Measurements from ENCODE around the gene ANGPTL4.
"Not testable (repeated sequence)": the region's sequence is repeated elsewhere in the genome, so short reads cannot be mapped to it uniquely, and the experiment has no call there.

ANGPTL4 gene

GRCh38 chr19:8334458-8335342 lies 29.3 kb upstream of the ANGPTL4 start:
- no peak for DNase-seq

GRCh38 chr19:8335343-8336071 lies 28.4 kb upstream of the ANGPTL4 start:
- DNase-seq: no peak

DNA sequence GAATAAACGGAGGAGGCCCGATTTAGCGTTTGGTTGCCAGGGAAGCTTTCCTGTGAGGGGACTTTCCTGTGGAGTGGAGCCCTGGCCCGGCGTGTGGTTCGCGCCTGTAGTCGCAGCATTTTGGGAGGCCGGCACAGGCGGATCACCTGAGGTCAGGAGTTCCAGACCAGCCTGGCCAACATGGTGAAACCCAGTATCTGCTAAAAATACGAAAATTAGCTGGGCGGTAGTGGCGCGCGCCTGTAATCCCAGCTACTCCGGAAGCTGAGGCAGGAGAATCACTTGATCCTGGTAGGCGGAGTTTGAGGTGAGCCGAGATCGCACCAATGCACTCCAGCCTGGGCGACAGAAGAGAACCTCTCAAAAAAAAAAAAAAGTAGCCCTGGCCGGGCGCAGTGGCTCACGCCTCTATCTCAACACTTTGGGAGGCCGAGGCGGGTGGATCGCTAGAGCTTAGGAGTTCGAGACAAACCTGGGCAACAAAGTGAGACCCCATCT lies 27.8 kb upstream of the ANGPTL4 start:
- DNase-seq: no peak

DNA sequence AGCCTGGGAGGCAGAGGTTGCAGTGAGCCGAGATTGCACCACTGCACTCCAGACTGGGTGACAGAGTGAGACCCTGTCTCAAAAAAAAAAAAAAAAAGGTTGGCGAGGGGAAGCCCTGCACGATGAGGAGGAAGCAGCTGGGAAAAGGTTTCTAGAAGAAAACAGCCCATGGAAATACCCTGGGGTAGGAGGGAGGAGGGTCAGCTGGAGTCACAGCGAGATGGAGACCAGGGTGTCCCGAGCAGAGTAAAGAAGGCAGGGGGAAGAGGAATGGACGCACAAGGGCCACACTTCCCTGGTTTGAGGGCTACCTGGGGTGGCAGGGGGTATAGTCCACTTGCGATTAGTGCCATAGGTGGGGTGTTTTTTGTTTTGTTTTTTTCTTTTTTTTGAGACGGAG lies 27.3 kb upstream of the ANGPTL4 start:
- no peak for DNase-seq

- DNase-seq: no peak
Measured at GRCh38 chr19:8337728-8338127, 26.2 kb upstream of the ANGPTL4 start.

DNA sequence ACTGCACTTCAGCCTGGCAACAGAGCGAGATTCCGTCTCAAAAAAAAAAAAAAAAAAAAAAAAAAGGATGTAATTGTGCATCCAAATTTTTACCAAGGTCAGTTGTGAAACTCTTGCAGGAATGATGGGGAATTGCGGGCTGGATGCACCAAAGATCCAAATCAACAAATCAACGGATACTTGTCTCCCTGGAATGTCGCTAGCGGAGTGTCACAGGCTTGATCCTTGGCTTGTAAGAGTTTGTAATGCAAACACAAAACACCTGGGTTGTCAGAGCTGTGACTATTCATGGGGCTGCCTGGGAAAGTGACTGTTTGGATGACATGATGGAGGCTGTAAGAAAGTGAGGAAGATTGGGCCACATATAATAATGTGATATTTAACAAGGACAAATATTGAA lies 25.1 kb upstream of the ANGPTL4 start:
- no peak for DNase-seq

GRCh38 chr19:8340341-8341096 lies 23.4 kb upstream of the ANGPTL4 start:
- no peak for DNase-seq

- not testable (repeated sequence) for DNase-seq
Measured at GRCh38 chr19:8341504-8341903, 22.5 kb upstream of the ANGPTL4 start.

DNA sequence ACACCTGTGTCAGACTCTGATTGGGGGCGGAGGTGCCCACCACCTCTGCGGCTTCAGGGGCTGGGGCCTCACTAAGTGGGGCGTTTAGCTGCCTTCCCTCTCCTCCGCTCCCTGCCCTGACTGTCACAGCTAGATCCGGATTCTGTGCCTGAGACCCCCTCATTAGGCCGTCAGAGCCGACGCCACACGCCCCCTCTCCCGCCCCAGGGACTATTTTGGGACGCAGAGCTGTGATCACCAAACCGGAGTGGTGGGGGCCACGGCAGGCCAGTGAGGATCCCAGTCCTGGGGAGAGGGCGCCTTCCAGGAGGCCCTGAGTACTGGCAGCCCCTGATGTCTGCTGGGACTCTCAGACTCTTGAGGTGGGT lies 21.7 kb upstream of the ANGPTL4 start:
- no peak for DNase-seq

DNA sequence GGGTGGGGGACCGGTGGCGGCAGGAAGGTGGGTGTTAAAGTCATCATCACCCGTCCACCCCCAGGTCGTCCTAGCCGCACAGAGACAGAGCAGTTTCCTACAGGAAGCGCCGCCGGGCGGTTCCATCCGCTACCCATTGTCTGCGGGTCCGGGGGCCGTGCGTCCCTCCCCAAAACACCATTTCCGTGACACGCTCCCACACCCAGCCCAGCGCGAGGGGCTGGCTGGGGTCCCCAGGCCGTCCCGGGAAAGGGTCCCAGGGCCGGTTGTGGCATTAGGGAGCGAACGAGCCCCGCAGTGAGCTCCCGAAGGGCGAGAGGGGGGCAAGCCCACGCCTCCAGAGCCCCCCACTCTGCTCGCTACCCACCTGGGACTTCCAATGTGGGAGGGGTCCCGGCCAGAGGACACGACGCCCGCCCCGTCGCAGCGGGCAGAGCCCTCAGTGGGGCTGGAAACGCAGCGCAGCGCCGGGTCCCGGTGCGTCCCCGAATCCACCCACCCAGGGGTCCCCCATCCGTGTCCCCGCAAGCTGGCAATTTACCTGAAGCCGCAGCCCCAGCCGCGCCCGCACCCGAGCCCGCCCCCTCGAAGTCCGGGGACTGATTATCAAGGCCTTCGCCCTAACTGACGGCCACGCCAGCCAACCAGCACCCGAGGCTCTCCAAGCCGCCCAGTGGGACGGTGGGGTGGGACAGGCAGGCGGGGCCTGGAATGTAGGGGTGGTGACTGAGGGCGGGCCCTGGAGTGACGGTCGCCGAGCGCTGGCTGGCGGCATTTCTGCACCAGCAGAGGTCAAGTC lies 21.1 kb upstream of the ANGPTL4 start, which contains the start of gene KANK3:
TSS of gene KANK3 (minus strand) at position 579 of the 799 bp plus-strand sequence. CDS start 5,434 bp downstream, outside the sequence.
- DNase-seq: peak; percentile 92

DNA sequence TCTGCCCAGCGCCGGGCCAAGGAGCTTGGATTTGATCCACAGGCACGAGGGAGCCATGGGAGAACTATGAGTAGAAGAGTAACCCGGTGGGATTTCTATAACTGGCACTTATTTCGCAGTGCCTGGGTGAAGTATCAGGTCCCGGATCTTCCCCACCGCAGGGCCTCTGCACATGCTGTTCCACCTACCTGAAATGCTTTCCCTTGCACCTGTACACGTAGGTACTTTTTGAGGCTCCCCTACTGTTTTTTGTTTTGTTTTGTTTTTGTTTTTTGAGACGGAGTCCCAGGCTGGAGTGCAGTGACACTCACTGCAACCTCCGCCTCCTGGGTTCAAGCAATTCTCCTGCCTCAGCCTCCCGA lies 20.5 kb upstream of the ANGPTL4 start:
- DNase-seq: no peak

DNA sequence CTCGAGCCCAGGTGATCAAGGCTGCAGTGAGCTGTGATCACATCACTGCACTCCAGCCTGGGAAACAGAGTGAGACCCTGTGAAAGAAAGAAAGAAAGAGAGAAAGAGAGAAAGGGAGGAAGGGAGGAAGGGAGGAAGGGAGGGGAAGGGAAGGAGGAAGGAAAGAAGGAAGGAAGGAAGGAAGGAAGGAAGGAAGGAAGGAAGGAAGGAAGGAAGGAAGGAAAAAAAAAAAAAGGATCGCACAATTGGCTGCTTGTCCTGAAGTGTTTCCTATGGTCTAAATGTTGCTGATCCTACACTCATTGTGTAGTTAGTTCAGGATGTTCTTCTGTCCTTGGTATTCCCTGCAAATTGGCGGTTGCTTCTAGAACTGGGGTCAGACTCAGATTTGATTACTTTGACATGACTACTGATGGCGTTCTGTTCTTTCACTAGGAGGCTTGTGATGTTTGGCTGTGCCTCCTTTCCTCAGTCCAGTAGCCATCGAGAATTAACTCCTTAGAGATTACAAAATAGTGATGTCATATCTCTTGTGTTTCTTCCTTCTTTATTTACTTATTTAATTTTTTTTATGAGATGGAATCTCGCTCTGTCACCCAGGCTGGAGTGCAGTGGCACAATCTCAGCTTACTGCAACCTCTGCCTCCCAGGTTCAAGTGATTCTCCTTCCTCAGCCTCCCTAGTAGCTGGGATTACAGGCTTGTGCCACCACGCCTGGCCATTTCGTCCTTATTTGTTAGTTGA lies 14.2 kb upstream of the ANGPTL4 start:
- DNase-seq: not testable (repeated sequence)

- no peak for DNase-seq
Measured at GRCh38 chr19:8352134-8352827, 11.7 kb upstream of the ANGPTL4 start.

DNA sequence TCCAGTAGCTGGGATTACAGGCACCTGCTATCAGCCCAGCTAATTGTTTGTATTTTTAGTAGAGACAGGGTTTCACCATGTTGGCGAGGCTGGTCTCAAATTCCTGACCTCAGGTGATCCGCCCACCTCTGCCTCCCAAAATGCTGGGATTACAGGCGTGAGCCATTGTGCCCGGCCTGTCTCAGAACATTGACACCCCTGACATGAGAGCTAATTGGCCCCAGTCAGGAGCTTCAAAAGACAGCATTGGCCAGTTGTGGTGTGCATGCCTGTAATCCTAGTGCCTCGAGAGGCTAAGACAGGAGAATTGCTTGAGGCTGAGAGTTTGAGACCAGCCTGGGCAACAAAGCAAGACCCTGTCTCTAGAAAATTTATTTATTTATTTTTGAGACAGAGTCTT lies 11.1 kb upstream of the ANGPTL4 start:
- not testable (repeated sequence) for DNase-seq

DNA sequence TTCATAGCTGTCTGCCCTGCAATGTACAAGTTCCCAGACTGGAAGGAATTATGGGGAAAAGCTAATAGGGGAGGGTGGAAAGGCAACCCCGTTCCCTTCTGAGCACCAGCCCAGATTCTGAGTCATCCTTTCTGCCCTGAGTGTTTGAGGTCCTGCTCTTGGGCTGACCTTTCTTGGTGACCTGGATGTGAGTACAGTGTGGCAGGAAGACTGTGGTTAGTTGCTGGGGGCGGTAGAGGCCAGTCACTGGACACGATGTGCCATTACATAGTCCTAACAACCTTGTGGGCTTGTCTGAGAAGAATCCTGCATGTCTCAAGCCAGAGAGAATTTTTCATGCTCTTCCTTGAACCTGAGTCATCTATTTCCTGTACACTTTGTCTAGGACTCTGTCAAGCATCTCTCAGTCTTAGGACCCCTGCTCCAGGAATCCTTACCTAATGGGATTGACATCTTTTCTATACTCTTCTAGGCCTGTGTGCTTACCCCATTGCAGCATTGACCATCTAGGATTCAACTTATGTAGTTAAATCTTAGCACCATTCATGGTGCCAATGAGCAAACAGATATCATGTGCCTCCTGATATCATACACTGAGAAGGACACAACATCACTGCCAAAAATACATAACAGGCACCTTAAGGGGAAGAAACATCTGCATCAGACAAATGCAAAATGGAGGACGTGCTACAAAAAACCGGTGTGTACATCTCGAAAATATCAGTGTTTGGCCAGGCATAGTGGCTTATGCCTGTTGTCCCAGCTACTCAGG lies 8.1 kb upstream of the ANGPTL4 start:
- peak; percentile 78 for DNase-seq

GRCh38 chr19:8357007-8357521 lies 6.9 kb upstream of the ANGPTL4 start:
- DNase-seq: no peak

DNA sequence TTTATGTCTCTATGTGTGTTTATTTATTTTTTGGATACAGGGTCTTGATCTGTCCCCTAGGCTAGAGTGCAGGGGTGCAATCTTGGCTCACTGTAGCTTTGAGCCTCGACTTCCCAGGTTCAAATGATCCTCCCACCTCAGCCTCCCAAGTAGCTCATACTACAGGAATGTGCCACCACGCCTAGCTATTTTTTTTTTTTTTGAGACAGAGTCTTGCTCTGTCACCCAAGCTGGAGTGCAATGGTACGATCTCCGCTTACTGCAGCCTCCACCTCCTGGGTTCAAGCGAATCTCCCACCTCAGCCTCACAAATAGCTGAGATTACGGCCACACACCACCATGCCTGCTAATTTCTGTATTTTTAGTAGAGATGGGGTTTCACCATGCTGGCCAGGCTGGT lies 5.0 kb upstream of the ANGPTL4 start:
- DNase-seq: no peak

- no peak for DNase-seq
Measured at GRCh38 chr19:8360196-8360595, 3.8 kb upstream of the ANGPTL4 start.

DNA sequence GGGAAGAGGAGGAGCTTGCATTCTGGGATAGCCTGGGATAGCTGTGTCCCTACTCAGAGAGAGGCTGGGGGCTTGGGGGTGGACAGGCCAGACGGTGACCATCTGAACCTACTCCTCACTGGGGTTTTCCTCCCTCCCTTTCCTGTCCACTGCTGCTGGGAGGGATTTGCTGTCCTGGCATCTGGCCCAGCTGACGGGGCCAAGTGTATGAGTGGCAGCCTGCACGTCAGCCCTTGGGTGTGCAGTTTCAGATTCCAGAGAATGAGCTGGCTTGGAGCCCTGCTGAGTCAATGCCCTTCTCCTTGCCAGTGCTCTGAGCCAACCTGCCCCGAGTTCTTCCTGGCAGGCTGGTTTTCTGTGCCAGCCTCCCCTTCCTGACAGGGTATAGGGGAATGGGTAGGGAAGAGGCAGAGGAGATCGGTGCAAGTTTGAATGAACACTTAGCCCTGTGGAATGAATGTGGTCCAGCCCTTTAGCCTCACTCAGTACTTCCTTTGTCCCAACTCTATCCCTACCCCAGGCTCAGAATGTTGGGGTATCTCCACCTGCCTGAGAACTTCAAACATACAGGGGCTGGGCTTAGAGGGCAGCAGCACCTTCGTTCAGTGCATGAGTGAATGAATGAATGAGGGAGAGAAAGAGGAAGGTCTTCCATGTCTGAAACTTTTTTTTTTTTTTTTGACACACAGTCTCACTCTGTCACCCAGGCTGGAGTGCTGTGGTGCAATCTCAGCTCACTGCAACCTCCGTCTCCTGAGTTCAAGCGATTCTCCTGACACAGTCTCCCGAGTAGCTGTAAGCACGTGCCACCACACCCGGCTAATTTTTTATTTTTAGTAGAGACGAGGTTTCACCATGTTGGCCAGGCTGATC lies 1.8 kb upstream of the ANGPTL4 start:
- peak; percentile 96 for DNase-seq

All from fibroblast of skin of abdomen (primary cell).